Measurements from ENCODE around the gene ASS1.
A peak's percentile ranks its signal among the peaks of the same experiment; 100 is the strongest.
"Not testable (repeated sequence)": the region's sequence is repeated elsewhere in the genome, so short reads cannot be mapped to it uniquely, and the experiment has no call there.

Gene ASS1

GRCh38 chr9:130444565-130445221 is at the start of gene ASS1:
Gene ASS1, plus strand, starts transcription at chr9:130444961. Its CDS starts 7,268 bp downstream, at chr9:130452229.
- DNase-seq = peak; percentile 52

- no peak for DNase-seq
Measured at GRCh38 chr9:130395810-130396435, 48.8 kb upstream of the ASS1 start.

DNA sequence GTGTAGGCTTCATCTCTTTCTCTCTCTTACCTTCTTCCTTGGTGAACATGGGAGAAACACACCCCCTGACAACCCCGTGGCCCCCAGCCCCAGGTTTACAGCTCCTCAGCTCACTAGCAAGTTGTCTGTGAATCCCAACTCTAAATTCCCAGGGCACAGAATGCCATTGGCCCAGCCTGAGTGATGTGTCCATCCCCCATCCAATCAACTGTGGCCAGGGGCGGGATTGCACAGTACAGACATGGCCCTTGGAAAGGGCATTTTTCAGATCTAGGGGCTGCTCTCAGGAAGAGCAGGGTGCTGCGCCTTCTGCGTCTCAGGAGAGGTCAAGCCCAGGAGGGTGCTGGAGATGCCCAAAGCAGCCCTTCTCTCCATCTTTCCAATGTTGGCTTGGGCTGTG is 48.2 kb upstream of the ASS1 start:
- DNase-seq = no peak

DNA sequence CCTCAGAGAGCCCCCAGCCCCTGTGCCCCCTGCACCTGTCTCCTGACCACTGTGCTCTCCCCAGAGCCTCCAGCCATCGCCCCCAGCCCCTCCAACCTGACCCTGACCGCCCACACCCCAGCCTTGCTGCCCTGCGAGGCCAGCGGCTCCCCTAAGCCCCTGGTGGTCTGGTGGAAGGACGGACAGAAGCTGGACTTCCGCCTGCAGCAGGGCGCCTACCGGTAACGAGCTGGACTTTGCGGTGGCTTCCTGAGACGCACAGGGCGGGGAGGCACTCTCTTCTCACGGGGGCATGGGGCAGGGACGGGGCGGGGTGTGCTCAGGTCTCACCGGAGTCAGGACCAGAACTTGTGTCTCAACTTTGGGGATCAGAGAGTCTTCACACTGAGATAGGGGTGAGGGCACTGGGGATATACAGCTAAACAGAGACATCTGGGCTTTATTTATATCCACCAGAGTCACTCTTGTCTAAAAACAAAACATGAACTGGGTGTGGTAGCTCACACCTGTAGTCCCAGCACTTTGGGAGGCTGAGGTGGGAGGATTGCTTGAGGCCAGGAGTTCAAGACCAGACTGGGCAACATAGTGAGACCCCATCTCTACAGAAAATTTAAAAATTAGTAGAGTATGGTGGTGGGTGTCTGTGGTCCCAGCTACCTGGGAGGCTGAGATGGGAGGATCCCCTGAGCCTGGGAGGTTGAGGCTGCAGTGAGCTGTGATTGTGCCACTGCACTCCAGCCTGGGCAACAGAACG is 46.1 kb upstream of the ASS1 start:
- DNase-seq = no peak

GRCh38 chr9:130399768-130400167 is 45.0 kb upstream of the ASS1 start:
- no peak for DNase-seq

DNA sequence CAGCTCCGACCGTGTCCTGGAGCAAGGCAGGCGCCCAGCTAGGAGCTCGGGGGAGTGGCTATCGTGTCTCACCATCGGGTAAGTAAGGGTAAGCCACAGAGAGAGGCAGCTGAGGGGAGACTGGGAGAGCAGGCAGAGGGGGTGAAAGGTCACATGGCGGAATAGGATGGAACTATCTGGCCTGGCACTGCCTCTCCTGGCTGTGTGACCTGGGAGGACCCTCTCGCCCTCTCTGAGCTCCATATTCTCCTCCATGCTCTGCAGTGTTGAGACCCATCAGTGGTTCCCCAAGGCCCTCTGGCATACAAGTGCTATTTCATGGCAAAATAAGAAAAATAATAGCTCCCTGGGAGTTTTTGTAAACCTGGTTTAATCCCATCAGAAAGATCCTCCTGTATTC is 43.9 kb upstream of the ASS1 start:
- DNase-seq = no peak

DNA sequence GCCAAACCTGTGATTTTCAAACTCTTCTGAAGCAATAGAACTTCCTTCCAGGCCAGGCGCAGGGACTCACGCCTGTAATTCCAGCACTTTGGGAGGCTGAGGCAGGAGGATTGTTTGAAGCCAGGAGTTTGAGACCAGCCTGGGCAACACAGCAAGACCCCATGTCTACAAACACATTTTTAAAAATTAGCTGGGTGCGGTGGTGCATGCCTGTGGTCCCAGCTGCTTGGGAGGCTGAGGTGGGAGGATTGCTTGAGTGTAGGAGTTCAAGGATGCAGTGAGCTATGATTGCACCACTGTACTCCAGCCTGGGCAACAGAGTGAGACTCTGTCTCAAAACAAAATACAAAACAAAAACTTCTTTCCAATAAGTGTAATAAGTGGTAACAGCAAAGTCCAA is 43.0 kb upstream of the ASS1 start:
- not testable (repeated sequence) for DNase-seq

DNA sequence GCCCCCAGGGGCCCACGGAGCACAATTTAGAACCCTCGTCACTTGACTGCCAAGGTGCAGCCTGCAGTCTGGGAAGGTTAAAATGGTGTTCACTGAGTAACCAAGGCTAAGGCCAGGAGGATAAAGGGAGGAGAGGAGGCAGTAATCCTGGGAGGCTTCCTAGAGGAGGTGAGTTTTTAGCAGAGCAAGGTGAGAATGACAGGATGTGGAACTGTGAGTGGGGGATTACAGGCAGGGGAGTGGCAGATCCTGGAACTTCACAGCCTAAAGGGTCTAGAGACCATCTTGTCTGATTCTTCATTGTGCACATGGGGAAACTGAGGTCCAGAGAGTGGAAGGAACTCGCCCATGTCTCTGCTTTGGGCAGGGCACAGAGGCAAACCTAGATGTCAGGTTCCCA is 42.5 kb upstream of the ASS1 start:
- no peak for DNase-seq

DNA sequence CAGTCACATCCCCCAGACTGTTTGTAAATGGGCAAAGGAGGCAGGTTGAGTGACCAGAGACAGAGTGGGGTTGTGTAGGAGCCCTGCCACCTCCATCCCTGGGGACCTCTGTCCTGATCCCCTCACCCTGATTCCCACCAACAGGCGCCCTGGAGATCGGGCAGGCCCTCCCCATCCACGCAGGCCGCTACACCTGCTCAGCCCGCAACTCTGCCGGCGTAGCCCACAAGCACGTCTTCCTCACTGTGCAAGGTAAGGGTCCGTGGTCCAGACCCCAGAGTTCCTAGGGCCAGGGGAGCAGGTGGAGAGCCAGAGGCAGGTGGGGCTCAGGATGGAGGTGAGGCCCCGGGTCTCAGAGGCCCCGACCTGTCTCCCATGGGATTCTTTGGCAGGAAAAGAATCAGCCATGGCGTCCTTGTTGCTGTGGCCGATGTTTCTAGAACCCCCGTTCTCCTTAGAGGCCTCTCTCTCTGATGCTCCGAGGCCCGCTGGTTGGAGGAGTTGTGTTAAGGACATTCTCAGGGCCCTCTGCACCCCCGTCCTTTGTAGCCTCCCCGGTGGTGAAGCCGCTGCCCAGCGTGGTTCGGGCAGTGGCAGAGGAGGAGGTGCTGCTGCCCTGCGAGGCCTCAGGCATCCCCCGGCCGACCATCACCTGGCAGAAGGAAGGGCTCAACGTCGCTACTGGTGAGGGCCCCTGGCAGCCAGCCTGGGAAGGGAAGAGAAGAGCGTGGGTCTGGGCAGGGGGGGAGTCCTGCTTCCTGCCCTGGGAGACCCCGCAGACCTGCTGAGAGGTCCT is 41.9 kb upstream of the ASS1 start:
- DNase-seq = no peak

- no peak for DNase-seq
Measured at GRCh38 chr9:130405657-130406257, 39.0 kb upstream of the ASS1 start.

- no peak for DNase-seq
Measured at GRCh38 chr9:130406278-130406895, 38.4 kb upstream of the ASS1 start.

DNA sequence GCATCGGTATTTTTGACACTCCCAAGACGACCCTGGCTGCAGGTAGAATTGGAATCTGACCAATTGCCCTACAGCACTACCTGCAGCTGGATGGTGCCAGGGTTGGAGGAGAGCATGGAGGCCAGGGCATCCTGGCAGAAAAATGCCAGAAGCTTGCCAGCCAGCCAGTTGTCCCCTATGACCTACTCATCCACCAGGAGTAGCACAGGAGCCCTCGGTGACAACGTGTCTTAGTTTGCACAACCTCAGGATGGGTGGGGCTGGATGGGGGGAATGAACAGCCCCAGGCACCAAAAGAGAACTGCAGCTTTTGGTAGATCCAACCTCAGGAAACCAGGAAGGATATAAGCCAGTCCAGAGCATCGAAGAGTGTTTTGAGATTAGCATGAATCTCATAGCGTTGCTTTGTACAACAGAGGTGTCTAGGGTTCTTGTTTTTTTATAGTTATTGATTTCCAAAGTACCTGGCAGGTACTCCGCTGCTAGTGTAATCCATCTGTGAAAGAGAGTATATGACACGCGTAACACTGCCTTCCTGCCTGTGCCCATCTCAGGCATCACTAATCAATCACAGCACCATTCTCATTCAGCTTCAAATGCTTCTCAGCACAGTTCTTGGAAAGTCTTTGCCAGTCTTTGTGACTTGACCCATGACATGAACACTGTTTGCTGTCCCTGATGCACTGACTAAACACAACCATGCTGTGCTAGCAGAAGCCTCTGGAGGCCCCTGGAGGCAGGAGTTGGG is 36.7 kb upstream of the ASS1 start:
- DNase-seq = no peak

DNA sequence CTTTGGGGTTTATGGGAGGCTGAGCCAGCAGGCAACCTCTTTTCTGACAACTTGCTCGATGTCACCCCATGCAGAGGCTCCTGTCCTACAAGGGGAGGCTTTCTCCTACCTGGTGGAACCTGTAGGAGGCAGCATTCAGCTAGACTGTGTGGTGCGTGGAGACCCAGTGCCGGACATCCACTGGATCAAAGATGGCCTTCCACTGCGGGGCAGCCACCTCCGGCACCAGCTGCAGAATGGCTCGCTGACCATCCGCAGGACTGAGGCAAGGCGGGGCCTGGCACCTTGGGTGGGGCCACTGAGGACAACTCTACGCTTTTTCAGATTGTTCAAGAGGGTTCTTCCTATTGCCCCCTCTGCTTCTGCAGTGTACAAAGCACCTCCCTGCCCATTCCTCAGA is 36.1 kb upstream of the ASS1 start:
- DNase-seq = no peak

DNA sequence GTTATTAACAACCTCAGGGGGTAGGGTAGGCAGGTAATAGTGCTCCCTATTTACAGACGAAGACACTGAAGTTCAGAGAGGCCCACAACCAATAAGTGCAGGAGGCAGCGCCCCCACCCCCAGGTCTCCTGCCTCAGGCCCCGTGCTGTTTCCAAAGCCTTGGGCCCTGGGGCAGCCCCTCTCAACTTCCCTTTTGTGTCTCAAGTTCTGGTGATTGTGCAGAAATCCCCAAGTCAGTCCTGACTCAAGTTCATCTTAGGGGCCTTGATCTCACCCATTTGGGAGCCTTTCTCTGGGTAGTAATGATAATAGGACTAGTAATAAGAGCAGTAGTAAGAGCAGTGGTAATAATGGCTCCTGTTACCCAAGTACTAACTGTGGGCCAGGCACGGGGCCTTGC is 35.5 kb upstream of the ASS1 start:
- no peak for DNase-seq

GRCh38 chr9:130410443-130410842 is 34.3 kb upstream of the ASS1 start:
- DNase-seq = no peak

- DNase-seq = no peak
Measured at GRCh38 chr9:130411566-130411915, 33.2 kb upstream of the ASS1 start.

DNA sequence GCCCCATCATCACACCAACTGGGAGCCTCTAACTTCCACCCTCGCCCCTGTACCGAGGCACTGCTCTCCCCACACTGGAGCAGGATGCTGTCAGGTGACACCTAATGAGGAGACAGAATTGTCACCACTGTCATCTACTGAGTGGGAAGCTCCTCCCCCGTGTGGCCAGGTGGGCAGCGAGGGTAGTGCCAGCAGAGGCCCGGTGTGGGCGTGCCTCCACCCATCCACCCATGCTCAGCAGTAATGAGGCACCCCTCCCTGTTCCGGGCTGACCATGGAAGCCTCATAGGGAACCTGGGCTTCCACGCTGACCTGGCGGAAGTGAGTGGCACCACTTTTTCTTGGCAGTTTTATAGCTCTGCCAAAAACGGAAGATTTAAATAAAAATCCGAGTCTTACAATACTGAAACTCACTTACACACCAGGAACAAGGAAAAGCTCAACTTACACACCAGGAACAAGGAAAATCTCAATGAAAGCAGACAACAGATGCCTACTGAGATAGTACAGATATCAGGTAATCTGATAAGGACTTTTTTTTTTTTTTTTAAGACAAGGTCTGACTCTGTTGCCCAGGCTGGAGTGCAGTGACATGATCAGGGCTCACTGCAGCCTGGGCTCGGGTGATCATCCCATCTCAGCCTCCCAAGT is 30.6 kb upstream of the ASS1 start:
- no peak for DNase-seq

DNA sequence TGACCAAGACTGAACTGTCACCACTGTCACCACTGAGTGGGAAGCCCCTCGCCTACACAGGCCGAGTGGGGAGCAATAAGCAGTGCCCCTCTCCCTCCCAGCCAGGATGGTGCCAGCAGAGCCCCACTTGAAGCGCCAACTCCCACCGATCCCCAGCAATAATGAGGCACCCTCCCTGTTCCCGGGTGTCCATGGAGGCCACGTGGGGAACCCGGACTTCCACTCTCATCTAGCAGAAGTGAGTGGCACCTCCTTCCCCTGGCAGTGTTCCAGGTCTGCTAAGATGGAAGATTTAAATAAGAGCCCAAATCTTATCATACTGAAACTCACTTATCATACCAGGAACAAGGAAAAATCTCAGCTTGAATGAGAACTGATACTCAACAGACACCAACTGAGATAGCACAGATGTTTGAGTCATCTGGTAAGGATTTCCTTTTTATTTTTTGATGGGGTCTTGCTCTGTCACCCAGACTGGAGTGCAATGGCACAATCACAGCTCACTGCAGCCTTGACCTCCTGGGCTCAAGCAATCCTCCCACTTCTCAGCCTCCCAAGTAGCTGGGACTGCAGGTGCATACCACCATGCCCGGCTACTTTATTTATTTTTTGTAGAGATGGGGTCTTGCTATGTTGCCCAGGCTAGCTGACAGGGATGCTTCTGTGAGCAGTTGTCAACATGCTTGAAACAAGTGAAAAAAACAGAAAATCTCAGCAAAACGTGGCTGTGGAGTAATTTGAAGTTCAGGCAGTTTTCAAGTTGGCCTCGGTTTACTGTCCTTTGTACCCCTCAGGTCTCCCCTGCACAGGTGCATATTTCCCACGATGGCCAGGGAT is 29.6 kb upstream of the ASS1 start:
- DNase-seq = no peak

DNA sequence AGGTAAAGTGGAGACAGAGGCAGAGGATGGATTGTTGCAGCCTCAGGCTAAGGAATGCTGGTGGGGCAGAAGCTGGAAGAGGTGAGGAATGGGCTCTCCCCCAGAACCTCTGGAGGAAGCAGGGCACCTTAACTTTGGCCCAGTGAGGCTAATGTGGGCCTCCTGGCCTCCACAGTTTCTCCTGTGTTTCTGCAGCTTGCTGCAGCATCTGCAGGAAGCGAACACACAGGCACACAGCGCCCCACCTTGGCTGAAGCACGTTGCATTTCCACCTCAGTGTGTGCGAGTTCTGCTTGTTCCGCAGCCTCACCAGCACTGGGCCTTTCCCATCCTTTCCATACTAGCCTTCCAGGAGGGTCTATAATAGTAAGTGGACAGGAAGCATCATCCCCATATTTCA is 27.2 kb upstream of the ASS1 start:
- no peak for DNase-seq

DNA sequence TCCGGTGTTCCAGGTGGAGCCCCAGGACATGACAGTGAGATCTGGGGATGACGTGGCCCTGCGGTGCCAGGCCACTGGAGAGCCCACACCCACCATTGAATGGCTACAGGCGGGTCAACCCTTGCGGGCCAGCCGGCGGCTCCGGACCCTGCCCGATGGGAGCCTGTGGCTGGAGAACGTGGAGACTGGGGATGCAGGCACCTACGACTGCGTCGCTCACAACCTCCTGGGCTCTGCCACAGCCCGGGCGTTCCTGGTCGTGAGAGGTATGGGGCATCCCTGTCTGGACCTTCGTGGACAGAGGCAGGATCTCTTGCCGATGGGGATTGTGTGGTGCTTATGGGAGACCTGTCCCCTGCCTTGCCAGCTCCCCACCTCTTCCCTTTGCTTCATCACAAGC is 26.0 kb upstream of the ASS1 start:
- no peak for DNase-seq

Data from activated naive CD4-positive, alpha-beta T cell treated with Interleukin-2 at 50 U/mL for 16 hours (primary cell).